ENCODE results near the gene TMEM33.

The TMEM33 gene

GRCh38 chr4:41964401-41964800 is 29.2 kb downstream of the TMEM33 start (continued):
- TF ChIP-seq AEBP2 (tag by site-specific recombination; IDR thresholded peaks at IDR 0.05; ENCODE audit: borderline replicate concordance) (no peak), ZNF24 (tag by site-specific recombination; IDR thresholded peaks at IDR 0.05) (no peak), ZNF623 (tag by site-specific recombination; IDR thresholded peaks at IDR 0.05) (no peak), ZNF26 (tag by site-specific recombination; IDR thresholded peaks at IDR 0.05) (no peak), ZNF121 (tag by site-specific recombination; IDR thresholded peaks at IDR 0.05) (no peak)
- TF ChIP-seq, protein P1, sequence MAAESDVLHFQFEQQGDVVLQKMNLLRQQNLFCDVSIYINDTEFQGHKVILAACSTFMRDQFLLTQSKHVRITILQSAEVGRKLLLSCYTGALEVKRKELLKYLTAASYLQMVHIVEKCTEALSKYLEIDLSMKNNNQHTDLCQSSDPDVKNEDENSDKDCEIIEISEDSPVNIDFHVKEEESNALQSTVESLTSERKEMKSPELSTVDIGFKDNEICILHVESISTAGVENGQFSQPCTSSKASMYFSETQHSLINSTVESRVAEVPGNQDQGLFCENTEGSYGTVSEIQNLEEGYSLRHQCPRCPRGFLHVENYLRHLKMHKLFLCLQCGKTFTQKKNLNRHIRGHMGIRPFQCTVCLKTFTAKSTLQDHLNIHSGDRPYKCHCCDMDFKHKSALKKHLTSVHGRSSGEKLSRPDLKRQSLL (tag by site-specific recombination; IDR thresholded peaks at IDR 0.05): no peak

GRCh38 chr4:41967392-41967791 is 32.2 kb downstream of the TMEM33 start:
- ChIA-PET POLR2A (no interaction called here), CTCF (interaction anchor here (0.6 to 2.5 kb wide), 5 partner anchors 10 to 508 kb away, joined by 3 to 13 read pairs (median 4); no protein-coding TSS in a partner anchor)
- TF ChIP-seq ZFP69B (tag by site-specific recombination; IDR thresholded peaks at IDR 0.05): no peak
- no peak for TF ChIP-seq ZNF211 (tag by site-specific recombination; IDR thresholded peaks at IDR 0.05; ENCODE audit: low read depth)
- no peak for TF ChIP-seq ELK4 (IDR thresholded peaks at IDR 0.05; ENCODE audit: borderline replicate concordance, low read depth, low read length)
- no peak for TF ChIP-seq SP3 (tag by site-specific recombination; IDR thresholded peaks at IDR 0.05)
- TF ChIP-seq ZNF341 (tag by site-specific recombination; IDR thresholded peaks at IDR 0.05; ENCODE audit: low read depth): no peak
- no peak for TF ChIP-seq KLF1 (tag by site-specific recombination; IDR thresholded peaks at IDR 0.05)
- no peak for TF ChIP-seq ZNF223 (tag by site-specific recombination; IDR thresholded peaks at IDR 0.05)
- TF ChIP-seq, protein P2, sequence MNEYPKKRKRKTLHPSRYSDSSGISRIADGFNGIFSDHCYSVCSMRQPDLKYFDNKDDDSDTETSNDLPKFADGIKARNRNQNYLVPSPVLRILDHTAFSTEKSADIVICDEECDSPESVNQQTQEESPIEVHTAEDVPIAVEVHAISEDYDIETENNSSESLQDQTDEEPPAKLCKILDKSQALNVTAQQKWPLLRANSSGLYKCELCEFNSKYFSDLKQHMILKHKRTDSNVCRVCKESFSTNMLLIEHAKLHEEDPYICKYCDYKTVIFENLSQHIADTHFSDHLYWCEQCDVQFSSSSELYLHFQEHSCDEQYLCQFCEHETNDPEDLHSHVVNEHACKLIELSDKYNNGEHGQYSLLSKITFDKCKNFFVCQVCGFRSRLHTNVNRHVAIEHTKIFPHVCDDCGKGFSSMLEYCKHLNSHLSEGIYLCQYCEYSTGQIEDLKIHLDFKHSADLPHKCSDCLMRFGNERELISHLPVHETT (tag by site-specific recombination; IDR thresholded peaks at IDR 0.05): no peak
- no peak for TF ChIP-seq ZNF274 (IDR thresholded peaks at IDR 0.05; ENCODE audit: low read length)
- no peak for TF ChIP-seq ZNF274 (tag by site-specific recombination; IDR thresholded peaks at IDR 0.05; ENCODE audit: borderline replicate concordance)
- TF ChIP-seq ZNF530 (tag by site-specific recombination; IDR thresholded peaks at IDR 0.05; ENCODE audit: low read depth): no peak
- Histone ChIP-seq H3K4me1 (ENCODE audit: control insufficient read depth, insufficient read depth, low read length) (no peaks in the 10 kb centered on the region), H3K36me3 (ENCODE audit: control insufficient read depth in 2 of 2, insufficient read depth in 1 of 2, low read length in 2 of 2) (no peaks in the 10 kb centered on the region), H3K4me3 (ENCODE audit: low read depth, low read length) (no peak overlapping the region), H3K27ac (ENCODE audit: extremely low read depth, low read depth, low read length) (no peak overlapping the region), H3K9me3 (ENCODE audit: control insufficient read depth, insufficient read depth, low read depth, low read length) (no peaks in the 10 kb centered on the region)

- ChIA-PET POLR2A (no interaction called here), CTCF (no interaction called here)
- TF ChIP-seq ZNF585B (tag by site-specific recombination; IDR thresholded peaks at IDR 0.05): no peak
- no peak for TF ChIP-seq ZBTB8A (tag by site-specific recombination; IDR thresholded peaks at IDR 0.05)
- TF ChIP-seq PBX3 (CRISPR knock-in tag; IDR thresholded peaks at IDR 0.05): no peak
- no peak for TF ChIP-seq REPIN1 (tag by site-specific recombination; IDR thresholded peaks at IDR 0.05; ENCODE audit: low read depth)
- no peak for TF ChIP-seq HOXA7 (CRISPR knock-in tag; IDR thresholded peaks at IDR 0.05; ENCODE audit: borderline replicate concordance)
Measured at GRCh38 chr4:41969671-41970070, 34.4 kb downstream of the TMEM33 start.

More at GRCh38 chr4:41969671-41970070, 34.4 kb downstream of the TMEM33 start:
- no peak overlapping the region for H3K27ac ChIP-seq (ENCODE audit: extremely low read depth, low read depth, low read length)
- H3K4me1 ChIP-seq (ENCODE audit: control insufficient read depth, insufficient read depth, low read length): no peaks in the 10 kb centered on the region
- H3K4me3 ChIP-seq (ENCODE audit: low read depth, low read length): no peak overlapping the region
- no peaks in the 10 kb centered on the region for H3K36me3 ChIP-seq (ENCODE audit: control insufficient read depth in 2 of 2, insufficient read depth in 1 of 2, low read length in 2 of 2)
- H3K9me3 ChIP-seq (ENCODE audit: control insufficient read depth, insufficient read depth, low read depth, low read length): no peaks in the 10 kb centered on the region
